Stimulated activated CD8-positive, alpha-beta memory T cell treated with anti-CD3 and anti-CD28 coated beads, Interleukin-2, amount 100 ng/mL, for 1 hour (primary cell): ENCODE results near the gene ALKBH6.
"Not testable (repeated sequence)": the region's sequence is repeated elsewhere in the genome, so short reads cannot be mapped to it uniquely, and the experiment has no call there.

Source experiments
- DNase-seq, 2 donors: peaks; one replicate each; pipeline ENCODE4 v3.0.0-alpha.2; 2020; ENCODE audit warnings: low read depth in 2 of 2

ALKBH6 gene

GRCh38 chr19:36014012-36014924, at the start of gene ALKBH6:
TSS of gene ALKBH6 (minus strand) at chr19:36014213. CDS start at chr19:36013397, 816 bp downstream.
- peak; percentile 97 to 99 for DNase-seq

- DNase-seq: no peak
These were observed 47.4 kb upstream of the ALKBH6 start for GRCh38 chr19:36061367-36061766.

GRCh38 chr19:36060430-36060829, 46.4 kb upstream of the ALKBH6 start:
- no peak for DNase-seq

- DNase-seq: no peak
These were observed 45.3 kb upstream of the ALKBH6 start for GRCh38 chr19:36059180-36059910.

GRCh38 chr19:36058481-36059179, 44.6 kb upstream of the ALKBH6 start:
- no peak for DNase-seq

GRCh38 chr19:36054733-36055686, 41.0 kb upstream of the ALKBH6 start, which contains the start of gene WDR62:
TSS of gene WDR62 (plus strand) at chr19:36054897. CDS start at chr19:36054972, 75 bp downstream.
- DNase-seq: peak; percentile 88 to 92

GRCh38 chr19:36054119-36054732, 40.2 kb upstream of the ALKBH6 start, which contains the start of gene THAP8:
TSS of gene THAP8 (minus strand) at chr19:36054285. CDS start at chr19:36054217, 68 bp downstream.
- peak; percentile 99 to 100 for DNase-seq

GRCh38 chr19:36051637-36052036, 37.6 kb upstream of the ALKBH6 start:
- no peak for DNase-seq

GRCh38 chr19:36051236-36051635, 37.2 kb upstream of the ALKBH6 start:
- DNase-seq: no peak

GRCh38 chr19:36049080-36049698, 35.2 kb upstream of the ALKBH6 start:
- DNase-seq: no peak

GRCh38 chr19:36047835-36048234, 33.8 kb upstream of the ALKBH6 start:
- no peak for DNase-seq

GRCh38 chr19:36046443-36047050, 32.5 kb upstream of the ALKBH6 start:
- no peak for DNase-seq

GRCh38 chr19:36043952-36044351, 29.9 kb upstream of the ALKBH6 start:
- no peak for DNase-seq

GRCh38 chr19:36041831-36042230, 27.8 kb upstream of the ALKBH6 start:
- DNase-seq: no peak

- DNase-seq: not testable (repeated sequence)
These were observed 27.1 kb upstream of the ALKBH6 start for GRCh38 chr19:36041092-36041491.

GRCh38 chr19:36040495-36040894, 26.5 kb upstream of the ALKBH6 start:
- no peak for DNase-seq

GRCh38 chr19:36032251-36033104, 18.5 kb upstream of the ALKBH6 start, which contains the start of gene CLIP3:
TSS of gene CLIP3 (minus strand) at chr19:36032873. CDS start at chr19:36032357, 516 bp downstream.
- DNase-seq: no peak

- no peak for DNase-seq
These were observed 17.3 kb upstream of the ALKBH6 start for GRCh38 chr19:36031308-36031707.
